Measurements from ENCODE around the gene AMBN. TPM values are rescaled to one million over a fixed set of nuclear protein-coding genes. Genes with fewer than 3 reads are reported as not detected.
"Not testable (repeated sequence)": the region's sequence is repeated elsewhere in the genome, so short reads cannot be mapped to it uniquely, and the experiment has no call there.

The AMBN gene
- polyA plus RNA-seq, 1 donor, result not detected

DNA sequence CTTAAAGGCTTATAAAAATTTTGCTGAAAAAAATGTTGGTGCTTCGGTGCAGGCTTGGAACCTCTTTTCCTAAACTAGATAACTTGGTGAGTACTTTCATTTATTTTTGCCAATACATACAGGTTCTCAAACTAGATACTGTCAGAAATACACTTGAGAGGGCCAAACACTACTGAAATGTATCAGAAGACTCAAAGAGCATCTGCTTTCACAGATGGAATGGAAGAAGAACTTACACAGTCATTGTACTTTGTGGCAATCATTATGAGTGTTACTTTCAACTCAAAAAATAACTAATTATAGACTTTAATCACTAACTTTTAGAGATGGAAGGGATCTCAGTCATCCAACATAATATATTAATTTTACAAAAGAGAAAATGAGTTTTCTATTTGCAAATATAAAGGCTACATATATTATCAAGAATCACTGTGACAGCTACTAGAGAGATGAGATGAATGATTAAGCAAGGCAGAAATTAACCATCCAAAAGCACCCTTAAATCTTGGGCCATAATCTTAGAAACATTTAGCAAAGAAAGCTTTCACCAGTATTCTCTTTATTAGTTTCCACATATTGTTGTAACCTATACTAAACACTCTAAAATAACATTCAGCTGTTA, 37.5 kb downstream of the AMBN start:
- H3K9me3 ChIP-seq (ENCODE audit: control insufficient read depth, low read depth, low read length), result no peaks in the 10 kb centered on the region
- no peaks in the 10 kb centered on the region for H3K4me1 ChIP-seq (ENCODE audit: control insufficient read depth, insufficient read depth, low read length)
- no peaks in the 10 kb centered on the region for H3K36me3 ChIP-seq (ENCODE audit: control insufficient read depth, insufficient read depth, low read length)
- H3K4me3 ChIP-seq (ENCODE audit: low read length), result no peak overlapping the region
- H3K27me3 ChIP-seq (ENCODE audit: control insufficient read depth, insufficient read depth, low read length), result no peaks in the 10 kb centered on the region
- H3K27ac ChIP-seq (ENCODE audit: low read length), result no peak overlapping the region
- no CpG with 5 or more reads among the region's 1 CpG for WGBS (ENCODE audit: insufficient coverage, low lambda C conversion rate)
- no peak for DNase-seq

DNA sequence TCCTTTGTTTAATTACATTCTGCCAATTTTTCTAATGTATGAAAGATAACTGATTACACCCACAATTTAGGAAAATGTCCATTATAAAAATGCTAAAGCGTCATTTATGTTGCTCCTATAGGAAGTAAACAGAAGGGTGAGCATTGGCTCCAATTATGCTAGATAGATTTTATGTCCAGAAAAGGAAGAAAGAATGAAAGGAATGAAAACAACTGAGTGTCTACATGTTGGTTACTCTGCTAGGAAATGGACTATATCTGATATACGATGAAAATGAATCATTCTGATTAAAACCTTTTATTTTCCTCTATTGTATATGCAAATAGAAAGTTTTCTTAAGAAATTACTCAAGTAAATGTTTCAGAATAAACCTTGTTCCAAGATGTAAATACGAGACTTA, 38.1 kb downstream of the AMBN start:
- 67% methylated on average over 1 of the region's 3 CpGs for WGBS (ENCODE audit: insufficient coverage, low lambda C conversion rate)
- Histone ChIP-seq H3K4me3 (ENCODE audit: low read length) (no peak overlapping the region), H3K9me3 (ENCODE audit: control insufficient read depth, low read depth, low read length) (no peaks in the 10 kb centered on the region), H3K27me3 (ENCODE audit: control insufficient read depth, insufficient read depth, low read length) (no peaks in the 10 kb centered on the region), H3K4me1 (ENCODE audit: control insufficient read depth, insufficient read depth, low read length) (no peaks in the 10 kb centered on the region), H3K27ac (ENCODE audit: low read length) (no peak overlapping the region), H3K36me3 (ENCODE audit: control insufficient read depth, insufficient read depth, low read length) (no peaks in the 10 kb centered on the region)
- DNase-seq, result no peak

DNA sequence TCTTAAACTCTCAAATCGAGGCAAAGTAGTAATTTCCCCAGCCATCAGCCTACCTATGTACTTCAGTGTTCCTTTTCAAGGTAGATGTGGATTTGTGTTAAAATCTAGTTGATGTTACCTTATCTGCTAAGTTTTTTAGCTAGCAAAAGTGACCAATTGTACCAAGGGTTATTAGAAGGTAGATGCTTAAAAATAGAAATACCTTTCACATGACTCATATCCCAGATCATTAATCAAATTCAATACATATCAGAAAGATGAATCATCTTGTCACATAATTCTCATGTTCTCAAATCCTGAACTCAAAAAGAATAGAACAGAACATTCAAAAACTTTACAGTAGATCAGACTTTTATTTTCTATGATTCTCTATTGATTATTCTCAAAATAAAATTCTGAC, 40.0 kb downstream of the AMBN start:
- Histone ChIP-seq H3K4me3 (ENCODE audit: low read length) (no peak overlapping the region), H3K4me1 (ENCODE audit: control insufficient read depth, insufficient read depth, low read length) (no peaks in the 10 kb centered on the region), H3K9me3 (ENCODE audit: control insufficient read depth, low read depth, low read length) (no peaks in the 10 kb centered on the region), H3K27ac (ENCODE audit: low read length) (no peak overlapping the region), H3K36me3 (ENCODE audit: control insufficient read depth, insufficient read depth, low read length) (no peaks in the 10 kb centered on the region), H3K27me3 (ENCODE audit: control insufficient read depth, insufficient read depth, low read length) (no peaks in the 10 kb centered on the region)
- 100% methylated on average over 1 of the region's 1 CpG for WGBS (ENCODE audit: insufficient coverage, low lambda C conversion rate)
- DNase-seq, result no peak

DNA sequence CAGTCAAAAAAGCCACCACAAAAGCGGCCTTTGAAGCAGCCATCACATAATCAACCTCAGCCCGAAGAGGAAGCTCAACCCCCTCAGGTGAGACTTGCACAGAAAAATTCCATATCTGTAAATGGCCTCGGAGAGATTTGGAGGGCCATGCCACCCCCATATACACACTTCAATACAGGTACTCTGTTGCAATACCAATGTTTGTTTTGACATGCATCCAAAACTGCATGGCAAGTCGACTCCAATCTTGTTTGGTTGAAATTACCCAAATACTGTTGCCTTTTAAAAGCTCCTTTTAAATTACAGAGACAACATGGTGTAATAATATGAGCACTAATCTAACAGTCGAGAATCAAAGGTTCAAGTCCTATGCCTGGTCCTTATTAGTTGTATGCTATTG, 42.4 kb downstream of the AMBN start:
- WGBS (ENCODE audit: insufficient coverage, low lambda C conversion rate), result no CpG with 5 or more reads among the region's 5 CpGs
- Histone ChIP-seq H3K9me3 (ENCODE audit: control insufficient read depth, low read depth, low read length) (no peaks in the 10 kb centered on the region), H3K4me1 (ENCODE audit: control insufficient read depth, insufficient read depth, low read length) (no peaks in the 10 kb centered on the region), H3K27me3 (ENCODE audit: control insufficient read depth, insufficient read depth, low read length) (no peaks in the 10 kb centered on the region), H3K27ac (ENCODE audit: low read length) (no peak overlapping the region), H3K4me3 (ENCODE audit: low read length) (no peak overlapping the region), H3K36me3 (ENCODE audit: control insufficient read depth, insufficient read depth, low read length) (no peaks in the 10 kb centered on the region)
- DNase-seq, result no peak

GRCh38 chr4:70637239-70637913, 45.3 kb downstream of the AMBN start:
- Histone ChIP-seq H3K9me3 (ENCODE audit: control insufficient read depth, low read depth, low read length) (no peaks in the 10 kb centered on the region), H3K36me3 (ENCODE audit: control insufficient read depth, insufficient read depth, low read length) (no peaks in the 10 kb centered on the region), H3K27me3 (ENCODE audit: control insufficient read depth, insufficient read depth, low read length) (no peaks in the 10 kb centered on the region), H3K27ac (ENCODE audit: low read length) (no peak overlapping the region), H3K4me1 (ENCODE audit: control insufficient read depth, insufficient read depth, low read length) (no peaks in the 10 kb centered on the region), H3K4me3 (ENCODE audit: low read length) (peak overlapping the region; percentile 12)
- no CpG with 5 or more reads among the region's 8 CpGs for WGBS (ENCODE audit: insufficient coverage, low lambda C conversion rate)
- peak; percentile 23 to 57 for DNase-seq

GRCh38 chr4:70640192-70640591, 48.1 kb downstream of the AMBN start:
- 94% methylated on average over 2 of the region's 2 CpGs for WGBS (ENCODE audit: insufficient coverage, low lambda C conversion rate)
- Histone ChIP-seq H3K4me3 (ENCODE audit: low read length) (no peak overlapping the region), H3K27ac (ENCODE audit: low read length) (no peak overlapping the region), H3K27me3 (ENCODE audit: control insufficient read depth, insufficient read depth, low read length) (no peaks in the 10 kb centered on the region), H3K36me3 (ENCODE audit: control insufficient read depth, insufficient read depth, low read length) (no peaks in the 10 kb centered on the region), H3K4me1 (ENCODE audit: control insufficient read depth, insufficient read depth, low read length) (no peaks in the 10 kb centered on the region), H3K9me3 (ENCODE audit: control insufficient read depth, low read depth, low read length) (no peaks in the 10 kb centered on the region)
- no peak for DNase-seq

DNA sequence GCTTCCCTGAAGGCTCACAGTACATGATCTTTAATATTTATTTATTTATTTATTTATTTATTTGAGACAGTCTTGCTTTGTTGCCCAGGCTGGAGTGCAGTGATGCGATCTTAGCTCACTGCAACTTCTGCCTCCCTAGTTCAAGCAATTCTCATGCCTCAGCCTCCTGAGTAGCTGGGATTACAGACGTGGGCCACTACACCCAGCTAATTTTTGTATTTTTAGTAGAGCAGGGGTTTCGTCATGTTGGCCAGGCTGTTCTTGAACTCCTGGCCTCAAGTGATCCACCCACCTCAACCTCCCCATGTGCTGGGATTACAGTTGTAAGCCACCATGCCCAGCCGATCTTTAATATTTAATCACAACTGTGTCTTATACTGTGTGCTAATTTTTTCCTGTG, 58.7 kb downstream of the AMBN start:
- WGBS (ENCODE audit: insufficient coverage, low lambda C conversion rate), result 100% methylated on average over 1 of the region's 4 CpGs
- H3K9me3 ChIP-seq (ENCODE audit: control insufficient read depth, low read depth, low read length); H3K4me3 ChIP-seq (ENCODE audit: low read length); H3K27me3 ChIP-seq (ENCODE audit: control insufficient read depth, insufficient read depth, low read length); H3K4me1 ChIP-seq (ENCODE audit: control insufficient read depth, insufficient read depth, low read length); H3K27ac ChIP-seq (ENCODE audit: low read length); H3K36me3 ChIP-seq (ENCODE audit: control insufficient read depth, insufficient read depth, low read length); DNase-seq: not testable (repeated sequence)

- peak; percentile 3 to 23 for DNase-seq
- no peaks in the 10 kb centered on the region for H3K36me3 ChIP-seq (ENCODE audit: control insufficient read depth, insufficient read depth, low read length)
- no peaks in the 10 kb centered on the region for H3K4me1 ChIP-seq (ENCODE audit: control insufficient read depth, insufficient read depth, low read length)
- H3K4me3 ChIP-seq (ENCODE audit: low read length), result no peak overlapping the region
- no peak overlapping the region for H3K27ac ChIP-seq (ENCODE audit: low read length)
- H3K27me3 ChIP-seq (ENCODE audit: control insufficient read depth, insufficient read depth, low read length), result no peaks in the 10 kb centered on the region
- no peaks in the 10 kb centered on the region for H3K9me3 ChIP-seq (ENCODE audit: control insufficient read depth, low read depth, low read length)
- WGBS (ENCODE audit: insufficient coverage, low lambda C conversion rate), result 60% methylated on average over 1 of the region's 4 CpGs
Measured at GRCh38 chr4:70651864-70652506, 59.9 kb downstream of the AMBN start.

GRCh38 chr4:70654605-70655011, 62.6 kb downstream of the AMBN start:
- H3K36me3 ChIP-seq (ENCODE audit: control insufficient read depth, insufficient read depth, low read length), result no peaks in the 10 kb centered on the region
- H3K4me3 ChIP-seq (ENCODE audit: low read length), result no peak overlapping the region
- no CpG with 5 or more reads among the region's 5 CpGs for WGBS (ENCODE audit: insufficient coverage, low lambda C conversion rate)
- H3K27ac ChIP-seq (ENCODE audit: low read length), result no peak overlapping the region
- no peaks in the 10 kb centered on the region for H3K4me1 ChIP-seq (ENCODE audit: control insufficient read depth, insufficient read depth, low read length)
- DNase-seq, result no peak
- no peaks in the 10 kb centered on the region for H3K27me3 ChIP-seq (ENCODE audit: control insufficient read depth, insufficient read depth, low read length)
- H3K9me3 ChIP-seq (ENCODE audit: control insufficient read depth, low read depth, low read length), result no peaks in the 10 kb centered on the region
